Testis (tissue), 2 donors: ENCODE results near the gene NECAB2.

Experiments
- CTCF ChIP-seq, 3 experiments: fragments of 450-650 bp in 2 of 3; fragments of 200-600 bp in 1 of 3; sonication (generic) in 1 of 3; IDR thresholded peaks; one replicate each; pipeline ENCODE4 v1.5.1; 2016 to 2019; ENCODE audit warnings: antibody characterized with exemption in 3 of 3, mild to moderate bottlenecking in 2 of 3, moderate library complexity in 1 of 3
- POLR2A ChIP-seq: fragments of 450-650 bp; IDR thresholded peaks from one replicate; pipeline ENCODE4 v1.6.1; 2017; ENCODE audit warnings: antibody characterized with exemption, mild to moderate bottlenecking, moderate library complexity

GRCh38 chr16:84005391-84005790 lies 37.3 kb downstream of the NECAB2 start:
- no peak for TF ChIP-seq CTCF (IDR thresholded peaks at IDR 0.05)
- TF ChIP-seq POLR2A, result no peak
